ENCODE measurements around the gene CLDND2. TPM values are rescaled to one million over a fixed set of nuclear protein-coding genes. Genes with fewer than 3 reads are reported as not detected.
"Not testable (repeated sequence)": the region's sequence is repeated elsewhere in the genome, so short reads cannot be mapped to it uniquely, and the experiment has no call there.

CLDND2 gene
- total and polyA plus RNA-seq, 2 of the 8 experiments (the other 6 are each of a cell fraction or from before 2014, with no cell fraction given): 0.21 to 0.56 TPM

DNA sequence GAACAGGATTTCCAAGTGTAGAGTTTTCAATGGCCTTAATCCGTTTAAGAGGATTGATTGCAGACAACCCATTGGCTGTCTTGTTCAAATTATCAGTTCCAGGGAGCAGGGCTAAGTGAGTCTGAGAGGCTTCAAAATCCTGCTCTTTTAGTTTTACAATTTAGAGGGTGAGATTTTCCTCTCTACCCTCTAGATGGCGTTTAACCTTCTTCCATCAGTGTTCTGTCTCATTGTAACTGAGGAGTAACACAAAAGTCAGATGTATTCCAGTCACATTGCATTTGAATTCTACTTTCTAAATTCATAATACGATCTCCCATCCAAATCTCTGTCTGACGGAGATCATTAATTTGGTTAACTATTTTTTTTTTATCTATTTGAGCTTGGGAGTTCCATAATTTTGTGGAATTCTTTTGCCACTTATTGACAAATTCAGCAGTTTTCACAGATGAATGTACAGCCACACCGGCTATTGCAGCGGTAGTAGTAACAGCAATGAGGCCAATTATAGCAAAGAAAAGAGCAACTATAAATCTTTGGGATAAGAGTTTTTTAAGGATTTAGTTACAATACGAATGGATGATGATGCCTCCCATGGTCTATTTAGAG, 29.4 kb upstream of the CLDND2 start (continued):
- TF ChIP-seq NANOG (IDR thresholded peaks at IDR 0.05; ENCODE audit: insufficient read depth, low read depth, low read length, poor library complexity, severe bottlenecking) (no peak), YY1 (IDR thresholded peaks at IDR 0.05; ENCODE audit: low read depth, low read length) (no peak), CHD2 (IDR thresholded peaks at IDR 0.05; ENCODE audit: low read length) (no peak)

DNA sequence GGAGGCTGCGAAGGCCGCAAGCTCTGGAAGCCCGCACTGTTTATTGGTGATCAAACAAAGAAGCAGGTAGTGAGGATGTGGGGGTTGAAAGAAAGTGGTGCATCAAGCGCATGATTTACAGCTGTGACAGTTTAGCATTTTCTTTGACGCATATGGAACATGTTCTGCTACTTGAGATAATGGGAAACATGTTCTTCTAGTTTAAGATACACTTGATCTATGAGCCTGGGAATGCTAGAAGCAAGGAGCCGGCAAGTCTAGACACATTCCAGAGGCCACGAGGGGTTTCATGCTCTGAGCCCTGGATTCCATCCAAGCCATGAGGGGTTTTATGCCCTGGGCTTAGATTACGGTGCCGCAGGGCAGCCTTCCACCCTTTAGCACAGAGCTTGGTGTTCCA, 28.6 kb upstream of the CLDND2 start:
- not testable (repeated sequence) for H2BK15ac ChIP-seq (ENCODE audit: low read length); H3K79me2 ChIP-seq (ENCODE audit: control insufficient read depth in 1 of 2, insufficient read depth in 2 of 2, low read length in 2 of 2); H3K4ac ChIP-seq (replicated peaks; ENCODE audit: insufficient read length, low read depth, low read length); H2BK12ac ChIP-seq (ENCODE audit: low read depth, low read length); H2AFZ ChIP-seq (ENCODE audit: low read length); H3K79me1 ChIP-seq (ENCODE audit: low read depth, low read length); H3K4me1 ChIP-seq (replicated peaks in 1 of 4; ENCODE audit: control insufficient read depth in 3 of 4, insufficient read depth in 4 of 4, low read length in 3 of 4); H3K27ac ChIP-seq (ENCODE audit: low read depth, low read length); H3K14ac ChIP-seq (ENCODE audit: insufficient read length); H3K27me3 ChIP-seq (replicated peaks in 1 of 4; ENCODE audit: control insufficient read depth in 3 of 4, extremely low read depth in 1 of 4, insufficient read depth in 3 of 4, low read length in 3 of 4); H2BK120ac ChIP-seq (replicated peaks; ENCODE audit: low read depth, low read length); DNase-seq (ENCODE audit: low read depth in 1 of 2, low spot score in 2 of 2); H3K4me3 ChIP-seq (ENCODE audit: extremely low read depth in 1 of 4, insufficient read depth in 2 of 4, low read depth in 3 of 4, low read length in 4 of 4); FAIRE-seq; H3K4me2 ChIP-seq (ENCODE audit: insufficient read depth in 1 of 2, low read depth in 2 of 2, low read length in 2 of 2); H3K18ac ChIP-seq (ENCODE audit: extremely low read depth, low read length); H2BK20ac ChIP-seq (ENCODE audit: low read length); H4K20me1 ChIP-seq (replicated peaks in 1 of 2; ENCODE audit: control insufficient read depth in 1 of 2, insufficient read depth in 2 of 2, low read length in 2 of 2); H3K56ac ChIP-seq (replicated peaks; ENCODE audit: insufficient read length, low read depth, low read length); H2BK5ac ChIP-seq (ENCODE audit: low read depth, low read length); H4K5ac ChIP-seq (ENCODE audit: insufficient read length, low read depth, low read length); H3K23ac ChIP-seq (ENCODE audit: insufficient read length); H3K9ac ChIP-seq (replicated peaks in 1 of 4; ENCODE audit: extremely low read depth in 1 of 4, low read depth in 3 of 4, low read length in 3 of 4); H2AK5ac ChIP-seq (ENCODE audit: low read depth, low read length); H3K23me2 ChIP-seq (ENCODE audit: low read depth, low read length); H4K91ac ChIP-seq (replicated peaks; ENCODE audit: insufficient read length, low read length); H4K8ac ChIP-seq (ENCODE audit: extremely low read depth, insufficient read depth, low read length); H3K36me3 ChIP-seq (ENCODE audit: control insufficient read depth in 2 of 4, insufficient read depth in 4 of 4, low read length in 3 of 4)
- H3K9me3 ChIP-seq (ENCODE audit: insufficient read depth in 2 of 2, low read depth in 1 of 2, low read length in 1 of 2): peaks cover 10 to 13% of the 10 kb centered on the region in 2 experiments
- WGBS, 2 experiments (ENCODE audit: extremely low coverage in 1 of 2, insufficient coverage in 1 of 2, insufficient read length in 1 of 2, insufficient replicate concordance in 2 of 2, low coverage in 1 of 2, low lambda C conversion rate in 2 of 2, missing lambda C conversion rate in 1 of 2): 94% methylated on average over 9 of the region's 9 CpGs; no CpG with 5 or more reads in 1 of the 2 experiments
- ChIA-PET CTCF (ENCODE audit: partially characterized antibody) (interaction anchor here (0.7 to 7.0 kb wide), 23 partner anchors 9 to 576 kb away, joined by 3 to 74 read pairs (median 4); partner anchors contain the start of genes ETFB, NKG7 and SIGLEC10), POLR2A (ENCODE audit: partially characterized antibody) (interaction anchor here (1.0 to 1.5 kb wide), 2 partner anchors 9 to 38 kb away, joined by 3 read pairs; no protein-coding TSS in a partner anchor)

Measured in H1 (cell line).